Measurements from ENCODE around the gene QARS1.

QARS1 gene

GRCh38 chr3:49121132-49121736 is 16.7 kb upstream of the QARS1 start:
- TF ChIP-seq CTCF (IDR thresholded peaks at IDR 0.05), result no peak
- H3K27ac ChIP-seq, result peak overlapping the region; percentile 91 to 97
- DNase-seq (ENCODE audit: low spot score), result no peak
- H3K4me3 ChIP-seq, result peak overlapping the region; percentile 94

- TF ChIP-seq CTCF (IDR thresholded peaks at IDR 0.05), result no peak
- peak; percentile 97 for DNase-seq (ENCODE audit: low spot score)
- H3K4me3 ChIP-seq, result peak within 1 kb of the TSS; percentile 94
- peak within 1 kb of the TSS; percentile 91 to 97 for H3K27ac ChIP-seq
These were observed 16.0 kb upstream of the QARS1 start, which contains the start of gene USP19 for GRCh38 chr3:49120438-49121131. TSS of gene USP19 (minus strand) at chr3:49120823. CDS start at chr3:49119145, 1,678 bp downstream.

GRCh38 chr3:49120096-49120437 is 15.5 kb upstream of the QARS1 start:
- TF ChIP-seq CTCF (IDR thresholded peaks at IDR 0.05), result no peak

GRCh38 chr3:49119439-49119838 is 14.9 kb upstream of the QARS1 start:
- Histone ChIP-seq H3K27ac (peak overlapping the region; percentile 15 to 97), H3K4me3 (peak overlapping the region; percentile 94)
- TF ChIP-seq CTCF (IDR thresholded peaks at IDR 0.05), result no peak
- no peak for DNase-seq (ENCODE audit: low spot score)

More at GRCh38 chr3:49120096-49120437, 15.5 kb upstream of the QARS1 start:
- no peak for DNase-seq (ENCODE audit: low spot score)
- Histone ChIP-seq H3K4me3 (peak overlapping the region; percentile 94), H3K27ac (peak overlapping the region; percentile 91 to 97)

- DNase-seq (ENCODE audit: low spot score), result no peak
- TF ChIP-seq CTCF (IDR thresholded peaks at IDR 0.05), result no peak
- Histone ChIP-seq H3K4me3 (peak overlapping the region; percentile 94), H3K27ac (peak overlapping the region; percentile 15 to 97)
These were observed 14.5 kb upstream of the QARS1 start for GRCh38 chr3:49119036-49119435.

- no peak for DNase-seq (ENCODE audit: low spot score)
- H3K27ac ChIP-seq, result no peak overlapping the region
- no peak for TF ChIP-seq CTCF (IDR thresholded peaks at IDR 0.05)
- no peak overlapping the region for H3K4me3 ChIP-seq
These were observed 7.7 kb upstream of the QARS1 start for GRCh38 chr3:49112262-49112661.

- DNase-seq (ENCODE audit: low spot score), result no peak
- no peak for TF ChIP-seq CTCF (IDR thresholded peaks at IDR 0.05)
- Histone ChIP-seq H3K27ac (no peak overlapping the region), H3K4me3 (no peak overlapping the region)
These were observed 6.8 kb upstream of the QARS1 start for GRCh38 chr3:49111347-49111746.

Data from coronary artery (tissue), 2 donors.